NCI-H774 (cell line): ENCODE results near the gene ZNF695.

Experiments
- DNase-seq: peaks from one replicate; lab custom pipeline; 2025; lab: John Stamatoyannopoulos, UW

ZNF695 gene

GRCh38 chr1:246959944-246960693 is 47.7 kb downstream of the ZNF695 start:
- no peak for DNase-seq

- no peak for DNase-seq
Observed at GRCh38 chr1:246954126-246954525, 53.7 kb downstream of the ZNF695 start.

GRCh38 chr1:246951413-246951812 is 56.4 kb downstream of the ZNF695 start:
- DNase-seq, result no peak

GRCh38 chr1:246949956-246950355 is 57.9 kb downstream of the ZNF695 start:
- DNase-seq, result no peak

- DNase-seq, result no peak
Observed at GRCh38 chr1:246947255-246947654, 60.6 kb downstream of the ZNF695 start.

- DNase-seq, result no peak
Observed at GRCh38 chr1:246946366-246946765, 61.5 kb downstream of the ZNF695 start.
